Measurements from ENCODE around the gene PES1.

Gene PES1

GRCh38 chr22:30582051-30582450 is 9.7 kb downstream of the PES1 start:
- TF ChIP-seq TAF1 (IDR thresholded peaks at IDR 0.05; ENCODE audit: low read depth) (no peak), RAD21 (IDR thresholded peaks at IDR 0.05; ENCODE audit: low read depth) (no peak), MAX (IDR thresholded peaks at IDR 0.05) (no peak), EP300 (IDR thresholded peaks at IDR 0.05; ENCODE audit: borderline replicate concordance) (no peak), USF1 (IDR thresholded peaks at IDR 0.05) (no peak), CEBPB (IDR thresholded peaks at IDR 0.05) (no peak)

GRCh38 chr22:30580896-30581295 is 10.8 kb downstream of the PES1 start:
- TF ChIP-seq ZBTB7A (IDR thresholded peaks at IDR 0.05; ENCODE audit: low read depth) (no peak), USF1 (IDR thresholded peaks at IDR 0.05) (no peak), EP300 (IDR thresholded peaks at IDR 0.05; ENCODE audit: borderline replicate concordance) (no peak), MAX (IDR thresholded peaks at IDR 0.05) (no peak), YY1 (IDR thresholded peaks at IDR 0.05; ENCODE audit: low read depth) (no peak), CREB1 (IDR thresholded peaks at IDR 0.05; ENCODE audit: low read depth) (no peak), TCF12 (IDR thresholded peaks at IDR 0.05; ENCODE audit: low read depth) (no peak), TAF1 (IDR thresholded peaks at IDR 0.05; ENCODE audit: low read depth) (no peak), EGR1 (IDR thresholded peaks at IDR 0.05) (no peak), NFIC (IDR thresholded peaks at IDR 0.05) (no peak), FOXM1 (IDR thresholded peaks at IDR 0.05; ENCODE audit: borderline replicate concordance, low read depth) (no peak), RAD21 (IDR thresholded peaks at IDR 0.05; ENCODE audit: low read depth) (no peak), TEAD4 (IDR thresholded peaks at IDR 0.05) (no peak), REST (IDR thresholded peaks at IDR 0.05; ENCODE audit: low read depth) (no peak), CEBPB (IDR thresholded peaks at IDR 0.05) (no peak)

GRCh38 chr22:30578481-30578880 is 13.2 kb downstream of the PES1 start:
- no peak for TF ChIP-seq REST (IDR thresholded peaks at IDR 0.05; ENCODE audit: low read depth)
- no peak for TF ChIP-seq TAF1 (IDR thresholded peaks at IDR 0.05; ENCODE audit: low read depth)
- TF ChIP-seq EP300 (IDR thresholded peaks at IDR 0.05; ENCODE audit: borderline replicate concordance), result no peak
- no peak for TF ChIP-seq USF1 (IDR thresholded peaks at IDR 0.05)
- no peak for TF ChIP-seq CREB1 (IDR thresholded peaks at IDR 0.05; ENCODE audit: low read depth)
- TF ChIP-seq ZBTB7A (IDR thresholded peaks at IDR 0.05; ENCODE audit: low read depth), result no peak
- TF ChIP-seq TCF12 (IDR thresholded peaks at IDR 0.05; ENCODE audit: low read depth), result no peak
- no peak for TF ChIP-seq CEBPB (IDR thresholded peaks at IDR 0.05)
- TF ChIP-seq FOXM1 (IDR thresholded peaks at IDR 0.05; ENCODE audit: borderline replicate concordance, low read depth), result no peak
- no peak for TF ChIP-seq TEAD4 (IDR thresholded peaks at IDR 0.05)
- TF ChIP-seq RAD21 (IDR thresholded peaks at IDR 0.05; ENCODE audit: low read depth), result no peak
- TF ChIP-seq NFIC (IDR thresholded peaks at IDR 0.05), result no peak
- TF ChIP-seq YY1 (IDR thresholded peaks at IDR 0.05; ENCODE audit: low read depth), result no peak
- no peak for TF ChIP-seq MAX (IDR thresholded peaks at IDR 0.05)
- TF ChIP-seq EGR1 (IDR thresholded peaks at IDR 0.05), result no peak

- TF ChIP-seq CREB1 (IDR thresholded peaks at IDR 0.05; ENCODE audit: low read depth) (no peak), YY1 (IDR thresholded peaks at IDR 0.05; ENCODE audit: low read depth) (no peak), EP300 (IDR thresholded peaks at IDR 0.05; ENCODE audit: borderline replicate concordance) (no peak), ZBTB7A (IDR thresholded peaks at IDR 0.05; ENCODE audit: low read depth) (no peak), RAD21 (IDR thresholded peaks at IDR 0.05; ENCODE audit: low read depth) (no peak), FOXM1 (IDR thresholded peaks at IDR 0.05; ENCODE audit: borderline replicate concordance, low read depth) (no peak), USF1 (IDR thresholded peaks at IDR 0.05) (no peak), EGR1 (IDR thresholded peaks at IDR 0.05) (no peak)
Measured at GRCh38 chr22:30575859-30576258, 15.9 kb downstream of the PES1 start.

GRCh38 chr22:30574997-30575671 is 16.6 kb downstream of the PES1 start:
- no peak for TF ChIP-seq EGR1 (IDR thresholded peaks at IDR 0.05)
- TF ChIP-seq FOXM1 (IDR thresholded peaks at IDR 0.05; ENCODE audit: borderline replicate concordance, low read depth), result no peak
- TF ChIP-seq TAF1 (IDR thresholded peaks at IDR 0.05; ENCODE audit: low read depth), result no peak
- TF ChIP-seq CEBPB (IDR thresholded peaks at IDR 0.05), result no peak
- no peak for TF ChIP-seq REST (IDR thresholded peaks at IDR 0.05; ENCODE audit: low read depth)
- no peak for TF ChIP-seq USF1 (IDR thresholded peaks at IDR 0.05)

Measured in Ishikawa (cell line).